IPS-18a (cell line): ENCODE results near the gene DUSP9.
"Not testable (repeated sequence)": the region's sequence is repeated elsewhere in the genome, so short reads cannot be mapped to it uniquely, and the experiment has no call there.

Experiments used
- H3K27ac ChIP-seq: one replicate; pipeline ENCODE4 v1.5.1; 2013; ENCODE audit warnings: low read length
- H3K27me3 ChIP-seq: one replicate; pipeline ENCODE4 v1.6.1; 2013; ENCODE audit warnings: mild to moderate bottlenecking, low read length; ENCODE audit not compliant: control insufficient read depth, insufficient read depth
- H3K36me3 ChIP-seq: one replicate; pipeline ENCODE4 v1.6.1; 2013; ENCODE audit warnings: low read depth, low read length; ENCODE audit not compliant: control insufficient read depth
- H3K4me1 ChIP-seq: one replicate; pipeline ENCODE4 v1.6.1; 2013; ENCODE audit warnings: low read depth, low read length; ENCODE audit not compliant: control insufficient read depth
- H3K4me3 ChIP-seq: one replicate; pipeline ENCODE4 v1.5.1; 2013; ENCODE audit warnings: low read length
- H3K9ac ChIP-seq: one replicate; pipeline ENCODE4 v1.6.1; 2013; ENCODE audit warnings: mild to moderate bottlenecking, low read length, moderate library complexity
- H3K9me3 ChIP-seq: one replicate; pipeline ENCODE4 v1.6.1; 2013; ENCODE audit warnings: low read depth, low read length; ENCODE audit not compliant: control insufficient read depth

The DUSP9 gene

DNA sequence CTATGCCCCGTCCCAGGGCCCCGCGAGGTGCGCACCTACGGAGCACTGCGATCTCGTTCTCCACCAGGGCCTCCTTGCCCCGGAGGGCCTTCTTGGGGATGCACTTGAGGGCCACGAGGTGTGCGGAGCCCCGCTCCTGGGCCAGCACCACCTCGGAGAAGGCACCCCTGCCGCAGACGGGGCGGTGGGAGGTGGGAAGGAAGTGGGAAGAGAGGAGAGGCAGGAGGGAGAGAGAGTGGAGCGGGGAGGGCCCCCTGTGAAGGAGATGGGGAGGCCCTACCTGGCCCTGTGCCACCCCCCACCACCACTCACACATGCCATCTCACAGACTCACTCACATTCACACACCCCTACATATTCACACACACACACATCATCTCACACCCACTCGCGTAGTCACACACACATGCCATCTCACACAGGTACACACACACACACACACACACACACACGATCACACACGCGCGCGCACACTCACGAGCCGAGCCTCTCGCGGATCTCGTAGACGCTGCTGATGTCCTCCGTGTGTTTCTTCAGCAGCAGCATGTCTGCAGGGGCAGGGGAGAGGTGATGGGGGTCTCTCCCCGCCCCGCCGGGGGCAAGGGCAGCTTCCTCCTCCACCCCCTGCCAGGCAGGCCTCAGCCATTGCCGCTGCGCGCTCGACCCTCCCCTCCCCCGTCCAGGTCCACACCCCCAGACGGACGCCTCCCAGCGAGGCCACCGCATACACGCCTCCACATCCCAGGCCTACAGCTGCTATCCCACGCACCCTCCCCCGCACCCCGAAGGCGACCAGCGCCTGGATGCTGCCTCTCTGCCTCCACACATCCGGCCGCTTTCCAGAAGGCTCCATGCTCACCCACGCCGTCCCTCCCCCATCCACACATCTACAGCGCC, 25.8 kb downstream of the DUSP9 start:
- Histone ChIP-seq H3K27ac (no peak overlapping the region), H3K4me3 (no peak overlapping the region), H3K9ac (no peak overlapping the region), H3K36me3 (no peaks in the 10 kb centered on the region), H3K4me1 (no peaks in the 10 kb centered on the region), H3K27me3 (no peaks in the 10 kb centered on the region), H3K9me3 (no peaks in the 10 kb centered on the region)

- Histone ChIP-seq H3K4me3 (no peak within 1 kb of the TSS), H3K9me3 (no peaks in the 10 kb centered on the region), H3K36me3 (no peaks in the 10 kb centered on the region), H3K4me1 (no peaks in the 10 kb centered on the region), H3K9ac (no peak within 1 kb of the TSS), H3K27me3 (no peaks in the 10 kb centered on the region), H3K27ac (no peak within 1 kb of the TSS)
These were observed 26.6 kb downstream of the DUSP9 start, which contains the start of gene PNCK for GRCh38 chrX:153673428-153674218. TSS of gene PNCK (minus strand) at chrX:153673813. CDS start at chrX:153673076, 737 bp downstream.

GRCh38 chrX:153674219-153674851, 27.3 kb downstream of the DUSP9 start:
- Histone ChIP-seq H3K9ac (no peak overlapping the region), H3K27ac (no peak overlapping the region), H3K4me1 (no peaks in the 10 kb centered on the region), H3K9me3 (no peaks in the 10 kb centered on the region), H3K36me3 (no peaks in the 10 kb centered on the region), H3K27me3 (no peaks in the 10 kb centered on the region), H3K4me3 (no peak overlapping the region)

- Histone ChIP-seq H3K36me3 (no peaks in the 10 kb centered on the region), H3K9ac (no peak overlapping the region), H3K27ac (no peak overlapping the region), H3K27me3 (no peaks in the 10 kb centered on the region), H3K9me3 (peaks cover 3% of the 10 kb centered on the region), H3K4me3 (no peak overlapping the region), H3K4me1 (no peaks in the 10 kb centered on the region)
These were observed 34.2 kb downstream of the DUSP9 start for GRCh38 chrX:153681175-153681574.

- not testable (repeated sequence) for H3K27me3 ChIP-seq, H3K4me1 ChIP-seq, H3K9me3 ChIP-seq, H3K36me3 ChIP-seq, H3K9ac ChIP-seq, H3K27ac ChIP-seq, H3K4me3 ChIP-seq
These were observed 36.5 kb downstream of the DUSP9 start for GRCh38 chrX:153683486-153683885.

DNA sequence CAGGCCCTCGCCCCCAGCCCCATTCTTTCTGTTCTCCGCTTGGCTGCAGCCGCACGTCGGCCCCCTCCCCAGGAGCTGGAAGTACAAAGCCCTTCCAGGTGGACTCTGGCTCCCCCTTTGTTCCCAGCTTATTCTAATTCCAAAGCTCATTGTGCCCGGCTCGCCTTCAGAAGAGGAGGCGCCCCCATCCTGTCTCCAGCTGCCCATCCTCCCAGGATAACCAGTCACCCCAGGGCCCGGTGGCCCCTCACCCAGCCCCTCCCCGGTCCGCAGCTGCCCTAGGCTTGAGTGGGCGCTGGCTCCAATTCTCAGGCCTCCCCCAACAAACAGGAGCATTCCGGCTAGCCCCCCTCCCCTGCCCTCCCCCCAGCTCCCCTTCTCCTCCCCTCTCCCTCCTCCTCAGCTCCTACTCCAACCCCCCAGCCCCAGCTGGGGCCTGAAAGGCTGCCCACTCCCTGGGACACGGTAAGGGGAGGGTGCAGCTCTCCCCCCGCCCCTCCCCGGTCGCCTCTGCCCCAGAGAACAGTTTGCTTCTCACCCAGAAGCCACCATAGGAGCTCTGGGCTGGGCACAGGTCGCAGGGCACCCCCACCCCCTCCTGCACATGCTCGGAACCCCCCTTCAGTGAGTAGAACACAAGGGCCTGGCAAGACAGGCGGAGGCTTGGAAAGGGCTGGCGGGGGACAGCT, 37.6 kb downstream of the DUSP9 start:
- Histone ChIP-seq H3K4me3 (no peak overlapping the region), H3K27ac (no peak overlapping the region), H3K4me1 (no peaks in the 10 kb centered on the region), H3K36me3 (no peaks in the 10 kb centered on the region), H3K9me3 (peaks cover 3% of the 10 kb centered on the region), H3K27me3 (no peaks in the 10 kb centered on the region), H3K9ac (peak overlapping the region; percentile 17)

- H3K27me3 ChIP-seq = no peaks in the 10 kb centered on the region
- no peaks in the 10 kb centered on the region for H3K4me1 ChIP-seq
- H3K27ac ChIP-seq = no peak overlapping the region
- no peaks in the 10 kb centered on the region for H3K36me3 ChIP-seq
- no peak overlapping the region for H3K4me3 ChIP-seq
- H3K9ac ChIP-seq = peak overlapping the region; percentile 17
- peaks cover 2% of the 10 kb centered on the region for H3K9me3 ChIP-seq
These were observed 38.1 kb downstream of the DUSP9 start for GRCh38 chrX:153685156-153685536.

DNA sequence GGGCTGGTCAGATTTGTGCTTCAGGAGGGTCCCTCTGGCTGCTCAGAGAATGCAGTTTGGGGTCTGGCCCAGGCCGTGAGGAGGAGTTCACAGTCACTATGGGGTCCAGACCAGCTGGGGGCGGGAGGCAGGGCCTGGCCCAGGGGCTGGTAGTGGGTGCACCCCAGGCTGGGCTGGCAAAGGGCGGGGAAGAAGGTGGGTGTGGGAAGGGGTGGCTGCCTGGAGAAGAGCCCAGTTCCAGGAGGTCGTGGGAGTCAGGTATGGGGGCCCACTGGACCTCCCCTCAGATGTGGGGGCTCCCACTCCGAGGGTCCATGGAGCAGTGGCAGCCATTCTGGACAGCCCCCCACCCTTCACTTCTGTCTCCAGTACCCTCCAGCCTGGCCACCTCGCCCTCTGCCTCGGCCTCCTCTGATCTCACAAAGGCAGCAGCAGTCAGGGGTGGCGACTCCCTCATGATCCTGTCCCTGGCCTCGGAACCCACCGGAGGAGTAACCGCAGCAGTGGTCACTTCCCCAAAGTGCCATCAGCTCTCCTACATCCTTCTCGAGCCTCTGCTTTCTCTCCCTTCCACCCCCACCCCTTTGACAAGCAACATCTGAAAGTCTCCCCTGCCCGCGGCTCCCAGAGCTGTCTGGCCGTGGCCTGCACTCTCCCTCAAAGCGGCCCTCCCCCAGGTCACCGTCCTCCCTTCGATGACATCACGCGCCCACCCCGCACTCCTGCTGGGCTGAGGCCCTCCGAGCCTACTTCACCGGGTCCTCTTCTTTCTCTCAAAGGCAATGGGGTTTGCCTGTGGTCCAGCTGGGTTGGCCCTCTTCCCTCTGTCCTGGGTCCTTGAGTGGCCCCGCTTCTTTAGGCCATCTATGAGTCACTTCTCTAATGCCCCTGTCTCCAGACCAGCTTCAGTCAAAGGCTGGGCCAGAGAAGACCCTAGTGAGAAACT, 39.0 kb downstream of the DUSP9 start:
- no peak overlapping the region for H3K9ac ChIP-seq
- no peak overlapping the region for H3K27ac ChIP-seq
- H3K4me3 ChIP-seq = no peak overlapping the region
- H3K9me3 ChIP-seq = no peaks in the 10 kb centered on the region
- no peaks in the 10 kb centered on the region for H3K4me1 ChIP-seq
- no peaks in the 10 kb centered on the region for H3K36me3 ChIP-seq
- no peaks in the 10 kb centered on the region for H3K27me3 ChIP-seq

GRCh38 chrX:153686711-153687110, 39.7 kb downstream of the DUSP9 start:
- Histone ChIP-seq H3K36me3 (no peaks in the 10 kb centered on the region), H3K4me1 (no peaks in the 10 kb centered on the region), H3K9ac (no peak overlapping the region), H3K27me3 (no peaks in the 10 kb centered on the region), H3K9me3 (no peaks in the 10 kb centered on the region), H3K27ac (no peak overlapping the region), H3K4me3 (no peak overlapping the region)

DNA sequence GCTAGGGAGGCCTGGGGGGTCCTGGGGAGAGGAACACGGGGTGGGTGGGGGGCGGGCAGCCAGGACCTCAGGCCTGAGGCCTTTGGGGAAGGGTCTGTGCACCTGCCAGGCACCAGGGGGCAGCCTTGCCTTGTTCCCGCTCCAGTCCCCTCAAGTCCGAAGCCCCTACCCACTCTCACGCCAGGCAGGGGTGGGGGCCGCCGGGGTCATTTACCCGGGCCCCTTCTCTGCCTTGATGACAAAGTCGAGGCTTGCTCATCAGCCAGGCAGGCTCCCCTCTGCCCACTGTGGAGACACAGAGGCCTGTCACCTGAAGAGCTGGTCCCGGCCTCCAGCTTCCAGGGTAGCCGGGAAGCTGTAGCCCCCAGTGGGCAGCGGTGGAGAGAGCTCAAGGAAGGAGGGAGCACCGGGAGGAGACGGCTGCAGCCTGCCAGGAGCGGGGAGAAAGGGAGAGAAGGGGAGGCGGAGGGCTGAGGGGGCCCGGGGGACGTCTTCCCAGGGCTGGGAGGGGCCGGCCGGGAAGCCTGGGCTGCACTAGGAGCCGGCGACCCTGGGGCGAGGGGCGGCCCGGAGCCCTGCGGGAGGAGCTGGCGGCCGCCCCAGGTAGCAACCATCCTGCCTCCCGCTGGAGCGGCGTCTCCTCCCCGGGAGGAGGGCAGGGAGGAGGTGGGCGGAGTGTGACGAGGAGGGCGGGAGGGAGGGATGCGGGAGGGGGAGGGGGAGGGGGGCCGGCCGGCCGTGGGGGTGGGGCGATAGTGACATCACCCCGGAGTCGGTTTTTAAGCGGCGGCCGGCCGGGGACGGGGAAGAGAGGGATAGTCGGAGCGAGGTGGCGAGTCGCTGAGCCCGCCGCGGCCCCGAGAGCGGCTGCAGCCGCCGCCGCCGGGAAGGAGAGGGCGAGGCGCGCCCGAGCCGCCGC, 40.4 kb downstream of the DUSP9 start, which contains the start of gene SLC6A8:
Gene SLC6A8, plus strand, starts transcription at position 806 of the 919 bp plus-strand sequence. CDS start 649 bp downstream, outside the sequence.
- H3K27me3 ChIP-seq = no peaks in the 10 kb centered on the region
- H3K27ac ChIP-seq = no peak within 1 kb of the TSS

More for the DNA sequence above, 40.4 kb downstream of the DUSP9 start, which contains the start of gene SLC6A8:
- Histone ChIP-seq H3K9me3 (no peaks in the 10 kb centered on the region), H3K4me1 (no peaks in the 10 kb centered on the region), H3K9ac (no peak within 1 kb of the TSS), H3K4me3 (no peak within 1 kb of the TSS), H3K36me3 (no peaks in the 10 kb centered on the region)
